ENCODE measurements around the gene FGFBP1.

- TF ChIP-seq CTCF (conservative IDR thresholded peaks at IDR 0.05 in 1 of 2, IDR thresholded peaks at IDR 0.05 in 1 of 2; ENCODE audit: extremely low read depth in 1 of 2, insufficient read depth in 1 of 2, low read depth in 1 of 2, low read length in 2 of 2) (no peak), EZH2 (IDR thresholded peaks at IDR 0.05; ENCODE audit: borderline replicate concordance, low read length) (no peak)
Observed at GRCh38 chr4:15965325-15965724, 26.8 kb upstream of the FGFBP1 start.

All from mammary epithelial cell (primary cell).